CD14-positive monocyte (primary cell): ENCODE measurements around the gene UGT2A1. TPM values are rescaled to one million over a fixed set of nuclear protein-coding genes. Genes with fewer than 3 reads are reported as not detected.

Source experiments
- DNase-seq, 3 donors: peaks; one replicate each; pipeline ENCODE4 v3.0.0-alpha.2; 2011 to 2022
- H2AFZ ChIP-seq: 2 replicates; pipeline ENCODE4 v1.6.0; 2012; ENCODE audit warnings: mild to moderate bottlenecking, low read depth, low read length, inconsistent platforms; ENCODE audit not compliant: insufficient read depth, poor library complexity, severe bottlenecking
- H3K27ac ChIP-seq, 2 donors: 1 replicate in 1 of 2; 2 replicates in 1 of 2; pipeline ENCODE4 v1.5.1; 2012 to 2013; ENCODE audit warnings: low read length in 2 of 2, control low read depth in 1 of 2, inconsistent platforms in 1 of 2, low read depth in 1 of 2, mild to moderate bottlenecking in 1 of 2
- H3K27me3 ChIP-seq, 2 donors: one replicate each; pipeline versions ENCODE4 v1.6.0 to v1.6.1; 2011 to 2013; ENCODE audit warnings: low read length in 2 of 2; ENCODE audit not compliant: control insufficient read depth in 2 of 2, insufficient read depth in 2 of 2
- H3K36me3 ChIP-seq, 2 donors: replicated peaks in 1 of 2; 1 replicate in 1 of 2; 2 replicates in 1 of 2; pipeline versions ENCODE4 v1.5.1 to v1.6.1; 2012 to 2013; ENCODE audit warnings: low read length in 2 of 2, control low read depth in 1 of 2, inconsistent platforms in 1 of 2, mild to moderate bottlenecking in 1 of 2; ENCODE audit not compliant: insufficient read depth in 2 of 2, control insufficient read depth in 1 of 2
- H3K4me1 ChIP-seq, 2 donors: 1 replicate in 1 of 2; 2 replicates in 1 of 2; pipeline versions ENCODE4 v1.5.1 to v1.6.1; 2012 to 2013; ENCODE audit warnings: low read length in 2 of 2, control low read depth in 1 of 2, inconsistent platforms in 1 of 2, mild to moderate bottlenecking in 1 of 2, moderate library complexity in 1 of 2; ENCODE audit not compliant: insufficient read depth in 2 of 2, control insufficient read depth in 1 of 2
- H3K4me2 ChIP-seq: replicated peaks from 2 replicates; pipeline ENCODE3; 2012; ENCODE audit warnings: low read length, moderate library complexity, mild to moderate bottlenecking; ENCODE audit not compliant: poor library complexity, severe bottlenecking; ENCODE audit errors: extremely low read depth
- H3K4me3 ChIP-seq, 3 experiments: fragments of 200-600 bp in 1 of 3; sonication (generic) in 1 of 3; replicated peaks in 1 of 3; 1 replicate in 2 of 3; 2 replicates in 1 of 3; pipeline ENCODE4 v1.5.1; 2011 to 2013; ENCODE audit warnings: low read length in 3 of 3, mild to moderate bottlenecking in 3 of 3, control low read depth in 2 of 3, low read depth in 2 of 3, inconsistent platforms in 1 of 3, moderate library complexity in 1 of 3
- H3K79me2 ChIP-seq: 2 replicates; pipeline ENCODE4 v1.6.0; 2012; ENCODE audit warnings: mild to moderate bottlenecking, control low read depth, inconsistent platforms, low read length, moderate library complexity; ENCODE audit not compliant: insufficient read depth
- H3K9ac ChIP-seq: 2 replicates; pipeline ENCODE4 v1.6.0; 2017; ENCODE audit warnings: low read length, mild to moderate bottlenecking; ENCODE audit not compliant: insufficient read depth, poor library complexity, severe bottlenecking
- H3K9me3 ChIP-seq, 2 donors: replicated peaks in 1 of 2; 1 replicate in 1 of 2; 2 replicates in 1 of 2; pipeline versions ENCODE4 v1.5.1 to v1.6.1; 2012 to 2013; ENCODE audit warnings: low read length in 2 of 2, control low read depth in 1 of 2; ENCODE audit not compliant: control insufficient read depth in 1 of 2, insufficient read depth in 1 of 2
- H4K20me1 ChIP-seq: 2 replicates; pipeline ENCODE4 v1.6.0; 2012; ENCODE audit warnings: mild to moderate bottlenecking, low read length, control low read depth, moderate library complexity; ENCODE audit not compliant: insufficient read depth
- H3K27ac Mint-ChIP-seq, 7 donors: one replicate each; pipeline ENCODE4 v1.8.0; 2020; ENCODE audit warnings: mild to moderate bottlenecking in 7 of 7, mixed read lengths in 7 of 7, moderate library complexity in 6 of 7, inconsistent platforms in 2 of 7
- H3K27me3 Mint-ChIP-seq, 3 donors: one replicate each; pipeline ENCODE4 v1.8.0; 2021 to 2022; ENCODE audit warnings: low read depth in 3 of 3, mild to moderate bottlenecking in 3 of 3, mixed read lengths in 3 of 3, moderate library complexity in 3 of 3, inconsistent platforms in 1 of 3
- H3K36me3 Mint-ChIP-seq, 2 donors: one replicate each; pipeline ENCODE4 v1.8.0; 2020; ENCODE audit warnings: mixed read lengths in 2 of 2, inconsistent platforms in 1 of 2, mild to moderate bottlenecking in 1 of 2
- H3K4me1 Mint-ChIP-seq: one replicate; pipeline ENCODE4 v1.8.0; 2020; ENCODE audit warnings: mild to moderate bottlenecking, mixed read lengths
- H3K4me3 Mint-ChIP-seq, 2 donors: one replicate each; pipeline ENCODE4 v1.8.0; 2020; ENCODE audit warnings: mild to moderate bottlenecking in 2 of 2, mixed read lengths in 2 of 2, moderate library complexity in 1 of 2
- H3K9me3 Mint-ChIP-seq, 7 donors: one replicate each; pipeline ENCODE4 v1.8.0; 2020 to 2022; ENCODE audit warnings: mixed read lengths in 7 of 7, mild to moderate bottlenecking in 6 of 7, moderate library complexity in 6 of 7, inconsistent platforms in 2 of 7
- CTCF ChIP-seq: fragments of 200-600 bp; IDR thresholded peaks from one replicate; pipeline ENCODE4 v1.8.0; 2022; ENCODE audit warnings: antibody characterized with exemption, mild to moderate bottlenecking
- WGBS: methylation state at CpG from one replicate; pipeline ENCODE4 v1.1.5; 2013; ENCODE audit warnings: missing lambda C conversion rate; ENCODE audit not compliant: insufficient coverage; 5-methylcytosine and 5-hydroxymethylcytosine counted together
- intact Hi-C, 2 donors: fragments of 100-400 bp; cut with micrococcal nuclease; formaldehyde crosslinking; loops; one replicate each; pipeline versions ENCODE4 v1.15.0 to v1.15.1; 2023
- polyA plus RNA-seq, 3 donors: library from polyadenylated mRNA; depleted of rRNA in 1 of 3; unstranded in 2 of 3; stranded (reverse) in 1 of 3; fragments of 300-500 nt in 2 of 3; fragments of >200 nt in 1 of 3; fragmentation: Illumina TruSeq in 2 of 3; gene quantifications; 1 replicate in 2 of 3; 2 replicates in 1 of 3; pipeline ENCODE4 v1.2.3, GENCODE V29; 2012 to 2021

Gene UGT2A1
- polyA plus RNA-seq, 3 donors = not detected

- no peak overlapping the region for H3K27ac ChIP-seq
- H3K79me2 ChIP-seq = no peaks in the 10 kb centered on the region
- intact Hi-C loops = no loop called here
- TF ChIP-seq CTCF = no peak
- H3K27me3 Mint-ChIP-seq = peaks cover 0 to 2% (median 0%) of the 10 kb centered on the region in 3 donors
- no peak overlapping the region for H3K9ac ChIP-seq
- no peaks in the 10 kb centered on the region for H4K20me1 ChIP-seq
- H3K27ac Mint-ChIP-seq = peak overlapping the region in 1 of 7 donors; percentile 22
- H3K27me3 ChIP-seq = no peaks in the 10 kb centered on the region
- H3K9me3 ChIP-seq = no peaks in the 10 kb centered on the region
- H3K4me3 Mint-ChIP-seq = no peak overlapping the region
- no peak overlapping the region for H3K4me3 ChIP-seq
- H3K36me3 Mint-ChIP-seq = no peaks in the 10 kb centered on the region
- H3K4me1 Mint-ChIP-seq = no peaks in the 10 kb centered on the region
- no peak for DNase-seq
- peaks cover 0 to 7% (median 2%) of the 10 kb centered on the region in 7 donors for H3K9me3 Mint-ChIP-seq
- H3K36me3 ChIP-seq = no peaks in the 10 kb centered on the region
- H2AFZ ChIP-seq = no peak overlapping the region
- no peaks in the 10 kb centered on the region for H3K4me1 ChIP-seq
- 54% methylated on average over 4 of the region's 4 CpGs for WGBS
- no peak overlapping the region for H3K4me2 ChIP-seq
Observed at GRCh38 chr4:69601065-69601464, 52.0 kb downstream of the UGT2A1 start.

GRCh38 chr4:69600013-69600412 lies 53.0 kb downstream of the UGT2A1 start:
- Histone ChIP-seq H3K27me3 (no peaks in the 10 kb centered on the region), H3K4me1 (no peaks in the 10 kb centered on the region), H3K9ac (no peak overlapping the region), H3K4me3 (no peak overlapping the region), H3K4me2 (no peak overlapping the region), H4K20me1 (no peaks in the 10 kb centered on the region), H3K36me3 (no peaks in the 10 kb centered on the region), H2AFZ (no peak overlapping the region), H3K9me3 (no peaks in the 10 kb centered on the region), H3K27ac (no peak overlapping the region), H3K79me2 (no peaks in the 10 kb centered on the region)
- 60% methylated on average over 1 of the region's 2 CpGs for WGBS
- no peaks in the 10 kb centered on the region for H3K36me3 Mint-ChIP-seq
- no peak for DNase-seq
- peaks cover 0 to 7% (median 0%) of the 10 kb centered on the region in 7 donors for H3K9me3 Mint-ChIP-seq
- intact Hi-C loops = no loop called here
- peaks cover 0 to 4% (median 0%) of the 10 kb centered on the region in 3 donors for H3K27me3 Mint-ChIP-seq
- no peak for TF ChIP-seq CTCF
- no peak overlapping the region for H3K27ac Mint-ChIP-seq
- H3K4me3 Mint-ChIP-seq = no peak overlapping the region
- H3K4me1 Mint-ChIP-seq = no peaks in the 10 kb centered on the region
